Vagina (tissue), 2 donors: ENCODE results near the gene TCF7.

Experiments
- CTCF ChIP-seq, 3 experiments: fragments of 450-650 bp in 2 of 3; fragments of 200-600 bp in 1 of 3; sonication (generic) in 1 of 3; IDR thresholded peaks; one replicate each; pipeline ENCODE4 v1.5.1; 2017 to 2019; ENCODE audit warnings: antibody characterized with exemption in 3 of 3, mild to moderate bottlenecking in 2 of 3, moderate library complexity in 2 of 3
- POLR2A ChIP-seq, 2 donors: fragments of 450-650 bp; IDR thresholded peaks; one replicate each; pipeline ENCODE4 v1.6.1; 2017; ENCODE audit warnings: antibody characterized with exemption in 2 of 2, mild to moderate bottlenecking in 2 of 2, moderate library complexity in 2 of 2
- POLR2AphosphoS5 ChIP-seq, 2 donors: sonication (generic); formaldehyde crosslinking; IDR thresholded peaks; one replicate each; pipeline ENCODE4 v1.9.0; 2017; ENCODE audit warnings: antibody characterized with exemption in 2 of 2, mild to moderate bottlenecking in 2 of 2, low read depth in 1 of 2; ENCODE audit not compliant: insufficient read depth in 1 of 2

- no peak for TF ChIP-seq CTCF (IDR thresholded peaks at IDR 0.05)
- no peak for TF ChIP-seq POLR2A (IDR thresholded peaks at IDR 0.05)
- TF ChIP-seq POLR2AphosphoS5 (IDR thresholded peaks at IDR 0.05; ENCODE audit: insufficient read depth in 1 of 2, low read depth in 1 of 2), result no peak
Measured at GRCh38 chr5:134103998-134104654, 10.4 kb upstream of the TCF7 start.
